ENCODE results near the gene TTC27.

- TF ChIP-seq CTCF (IDR thresholded peaks at IDR 0.05) (no peak), POLR2A (IDR thresholded peaks at IDR 0.05) (no peak)
Observed at GRCh38 chr2:32678825-32679224, 51.0 kb downstream of the TTC27 start.

Measured in uterus (tissue), 2 donors.